Suprapubic skin (tissue), 3 donors: ENCODE measurements around the gene FNDC3A.

Source experiments
- CTCF ChIP-seq, 2 donors: fragments of 200-600 bp in 1 of 2; fragments of 450-650 bp in 1 of 2; sonication (generic) in 1 of 2; IDR thresholded peaks; one replicate each; pipeline ENCODE4 v1.5.1; 2016 to 2019; ENCODE audit warnings: antibody characterized with exemption in 2 of 2, mild to moderate bottlenecking in 1 of 2, moderate library complexity in 1 of 2
- POLR2A ChIP-seq, 2 donors: fragments of 450-650 bp; IDR thresholded peaks; one replicate each; pipeline ENCODE4 v1.6.1; 2017; ENCODE audit warnings: antibody characterized with exemption in 2 of 2, mild to moderate bottlenecking in 2 of 2, moderate library complexity in 2 of 2

- TF ChIP-seq CTCF (IDR thresholded peaks at IDR 0.05): no peak
- TF ChIP-seq POLR2A (IDR thresholded peaks at IDR 0.05): no peak
These were observed 15.2 kb downstream of the FNDC3A start for GRCh38 chr13:48990900-48991299.
